ENCODE results near the gene ADM2.
"Not testable (repeated sequence)": the region's sequence is repeated elsewhere in the genome, so short reads cannot be mapped to it uniquely, and the experiment has no call there.

Gene ADM2, protein sequence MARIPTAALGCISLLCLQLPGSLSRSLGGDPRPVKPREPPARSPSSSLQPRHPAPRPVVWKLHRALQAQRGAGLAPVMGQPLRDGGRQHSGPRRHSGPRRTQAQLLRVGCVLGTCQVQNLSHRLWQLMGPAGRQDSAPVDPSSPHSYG

DNA sequence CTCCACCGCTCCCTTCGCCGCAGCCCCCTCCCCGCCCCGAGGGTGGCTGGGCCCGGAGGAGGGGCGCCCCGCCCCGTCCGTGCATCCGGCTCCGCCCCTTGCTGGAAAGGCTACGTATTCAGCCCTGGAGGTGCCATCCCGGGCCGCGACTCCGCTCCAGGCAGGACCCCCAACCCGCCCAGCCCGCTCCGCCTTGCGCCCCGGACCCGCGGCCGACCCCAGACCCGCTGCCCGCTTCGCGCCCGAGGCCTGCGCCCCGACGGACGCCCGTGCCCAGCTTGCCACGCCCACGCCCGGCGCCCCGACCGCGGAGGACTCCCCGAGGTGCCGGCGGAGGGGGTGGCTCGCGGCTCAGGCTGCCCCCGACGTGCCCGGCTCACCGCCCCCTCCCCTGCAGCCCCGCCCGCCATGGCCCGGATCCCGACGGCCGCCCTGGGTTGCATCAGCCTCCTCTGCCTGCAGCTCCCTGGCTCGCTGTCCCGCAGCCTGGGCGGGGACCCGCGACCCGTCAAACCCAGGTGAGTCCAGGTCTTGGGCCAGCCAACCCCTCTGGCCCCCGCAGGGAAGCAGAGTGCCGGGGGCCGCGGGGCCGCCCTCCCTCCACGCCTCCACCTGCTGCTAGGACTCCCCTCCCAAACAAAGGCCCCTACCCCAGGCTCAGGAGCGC is at the start of gene ADM2:
ADM2 (plus strand) TSS at position 104 of the 667 bp plus-strand sequence; CDS start at position 409, 305 bp downstream.
- H3K27ac ChIP-seq = peak within 1 kb of the TSS; percentile 34; the same call in 1 of the 2 replicates
- no peak for DNase-seq (ENCODE audit: low spot score)
- ChIA-PET POLR2A (ENCODE audit: low non-redundant PET) (interaction anchor here (1.0 kb wide), 1 partner anchor 10 kb away, joined by 4 read pairs; no protein-coding TSS in a partner anchor), CTCF (no interaction called here)
- TF ChIP-seq, protein P1, sequence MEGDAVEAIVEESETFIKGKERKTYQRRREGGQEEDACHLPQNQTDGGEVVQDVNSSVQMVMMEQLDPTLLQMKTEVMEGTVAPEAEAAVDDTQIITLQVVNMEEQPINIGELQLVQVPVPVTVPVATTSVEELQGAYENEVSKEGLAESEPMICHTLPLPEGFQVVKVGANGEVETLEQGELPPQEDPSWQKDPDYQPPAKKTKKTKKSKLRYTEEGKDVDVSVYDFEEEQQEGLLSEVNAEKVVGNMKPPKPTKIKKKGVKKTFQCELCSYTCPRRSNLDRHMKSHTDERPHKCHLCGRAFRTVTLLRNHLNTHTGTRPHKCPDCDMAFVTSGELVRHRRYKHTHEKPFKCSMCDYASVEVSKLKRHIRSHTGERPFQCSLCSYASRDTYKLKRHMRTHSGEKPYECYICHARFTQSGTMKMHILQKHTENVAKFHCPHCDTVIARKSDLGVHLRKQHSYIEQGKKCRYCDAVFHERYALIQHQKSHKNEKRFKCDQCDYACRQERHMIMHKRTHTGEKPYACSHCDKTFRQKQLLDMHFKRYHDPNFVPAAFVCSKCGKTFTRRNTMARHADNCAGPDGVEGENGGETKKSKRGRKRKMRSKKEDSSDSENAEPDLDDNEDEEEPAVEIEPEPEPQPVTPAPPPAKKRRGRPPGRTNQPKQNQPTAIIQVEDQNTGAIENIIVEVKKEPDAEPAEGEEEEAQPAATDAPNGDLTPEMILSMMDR (conservative IDR thresholded peaks at IDR 0.05; ENCODE audit: low read depth) = no peak

DNA sequence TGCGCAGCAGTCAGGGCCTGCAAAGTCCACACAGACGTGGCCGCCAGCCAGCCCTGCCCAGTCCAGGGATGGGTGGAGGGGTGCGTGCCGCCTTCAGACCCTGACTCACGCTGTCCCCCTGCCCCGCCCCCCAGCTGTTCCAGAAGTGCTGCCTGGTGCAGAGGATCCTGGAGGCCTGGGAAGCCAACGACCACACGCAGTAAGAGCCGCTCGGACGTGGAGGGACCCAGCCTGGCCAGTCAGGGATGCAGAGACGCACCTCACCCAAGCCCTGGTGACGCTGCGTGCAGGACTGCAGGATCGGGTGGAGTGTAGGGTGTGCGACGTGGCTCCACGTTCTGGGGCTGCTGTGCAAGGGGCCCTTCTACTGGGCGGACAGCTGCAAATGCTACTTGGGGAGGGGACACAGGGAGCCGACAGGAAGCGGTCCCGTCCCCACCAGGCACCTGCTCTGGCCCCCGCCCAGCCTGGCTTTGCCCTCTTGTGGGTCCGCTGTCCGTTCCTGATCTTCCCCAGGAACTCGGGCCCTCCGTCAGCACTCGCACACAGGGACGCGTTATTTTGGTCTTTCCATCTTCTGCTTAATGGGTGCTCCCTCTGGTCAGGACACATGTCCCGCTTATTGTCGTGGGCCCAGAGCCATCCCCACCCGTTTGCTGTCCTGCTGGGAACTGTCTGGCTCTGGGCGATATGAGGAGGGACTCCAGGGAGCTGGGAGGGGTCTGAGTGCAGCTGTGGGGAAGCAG is 49.0 kb upstream of the ADM2 start:
- TF ChIP-seq, protein P1 (conservative IDR thresholded peaks at IDR 0.05; ENCODE audit: low read depth) = no peak
- DNase-seq (ENCODE audit: low spot score) = no peak
- H3K27ac ChIP-seq = no peak overlapping the region
- ChIA-PET CTCF (no interaction called here), POLR2A (ENCODE audit: low non-redundant PET) (interaction anchor here (0.5 kb wide), 1 partner anchor 42 kb away, joined by 3 read pairs; no protein-coding TSS in a partner anchor)

DNA sequence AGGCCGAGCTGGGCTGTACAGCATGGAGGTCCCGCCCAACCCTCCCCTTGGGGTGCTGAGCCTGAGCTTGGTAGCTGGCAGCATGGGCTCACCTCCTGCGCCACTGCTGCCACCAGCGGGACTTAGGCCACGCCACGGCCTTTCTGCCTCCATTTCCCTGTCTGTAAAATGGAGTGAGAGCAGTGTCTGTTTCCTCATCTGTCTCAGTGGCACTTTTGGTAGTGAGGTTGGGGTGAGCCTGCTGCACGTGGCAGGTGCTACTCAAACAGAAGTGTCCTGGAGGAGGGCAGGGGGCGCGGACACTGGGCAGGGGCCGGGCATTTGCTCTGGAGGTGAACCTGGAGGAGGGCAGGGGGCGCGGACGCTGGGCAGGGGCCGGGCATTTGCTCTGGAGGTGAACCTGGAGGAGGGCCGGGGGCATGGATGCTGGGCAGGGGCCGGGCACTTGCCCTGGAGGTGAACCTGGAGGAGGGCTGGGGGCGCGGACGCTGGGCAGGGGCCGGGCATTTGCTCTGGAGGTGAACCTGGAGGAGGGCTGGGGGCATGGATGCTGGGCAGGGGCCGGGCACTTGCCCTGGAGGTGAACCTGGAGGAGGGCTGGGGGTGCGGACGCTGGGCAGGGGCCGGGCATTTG is 48.3 kb upstream of the ADM2 start:
- DNase-seq (ENCODE audit: low spot score); CTCF ChIA-PET; H3K27ac ChIP-seq: not testable (repeated sequence)
- POLR2A ChIA-PET (ENCODE audit: low non-redundant PET) = interaction anchor here (0.5 kb wide), 1 partner anchor 41 kb away, joined by 3 read pairs; no protein-coding TSS in a partner anchor

DNA sequence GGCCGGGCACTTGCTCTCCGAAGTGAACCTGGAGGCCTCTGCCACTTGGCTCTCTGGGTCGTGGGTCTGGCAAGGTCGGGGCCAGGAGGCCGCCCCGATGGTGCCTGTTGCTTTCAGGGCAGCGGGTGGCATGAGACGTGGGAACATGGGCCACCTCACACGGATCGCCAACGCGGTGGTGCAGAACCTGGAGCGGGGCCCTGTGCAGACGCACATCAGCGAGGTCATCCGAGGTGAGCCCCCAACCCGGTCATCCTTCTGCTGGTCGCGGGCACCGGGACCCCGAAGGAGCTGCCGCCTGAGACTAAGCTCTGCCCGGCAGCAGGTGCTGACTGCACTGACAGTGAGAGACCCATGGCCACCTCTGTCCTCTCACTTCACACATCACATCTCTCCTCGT is 46.5 kb upstream of the ADM2 start:
- H3K27ac ChIP-seq = peak overlapping the region; percentile 81
- TF ChIP-seq, protein P1 (conservative IDR thresholded peaks at IDR 0.05; ENCODE audit: low read depth) = no peak
- DNase-seq (ENCODE audit: low spot score) = no peak
- CTCF ChIA-PET = no interaction called here
- POLR2A ChIA-PET (ENCODE audit: low non-redundant PET) = interaction anchor here (0.6 kb wide), 1 partner anchor 67 kb away, joined by 3 read pairs; no protein-coding TSS in a partner anchor

DNA sequence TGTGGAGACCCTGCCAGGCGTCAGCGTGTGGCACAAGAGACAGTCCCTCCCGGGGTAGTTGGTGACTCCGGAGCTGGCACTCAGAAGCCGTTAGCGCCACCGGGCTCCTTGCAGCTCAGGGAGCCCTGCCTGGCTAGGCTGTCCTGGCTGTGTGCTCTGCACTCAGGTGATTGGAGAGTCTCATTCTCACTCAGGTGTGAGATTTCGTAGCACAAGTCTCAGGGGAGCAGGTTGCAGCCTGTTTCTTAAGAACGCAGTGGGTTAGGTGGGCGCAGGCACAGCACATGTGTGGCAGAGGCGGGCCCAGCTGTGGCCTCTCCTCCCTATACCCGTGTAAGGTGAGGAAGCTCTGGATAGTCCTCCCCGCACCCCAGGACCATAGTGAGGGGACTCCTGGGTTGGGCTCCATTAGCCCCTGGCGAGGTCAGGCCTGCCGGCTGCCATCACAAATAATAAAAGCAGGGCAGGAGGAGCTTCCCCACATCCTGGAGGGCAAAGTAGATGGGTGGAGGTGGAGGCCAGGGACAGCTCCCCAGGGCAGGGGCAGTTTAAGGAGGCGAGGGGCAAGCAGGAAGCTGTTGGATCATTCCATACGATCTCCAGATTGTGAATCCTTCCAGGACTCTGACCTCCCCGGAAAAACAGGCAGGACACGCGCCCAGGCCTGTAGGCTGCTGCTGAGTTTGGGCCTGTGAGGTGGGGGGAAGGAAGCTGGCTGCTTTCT is 45.9 kb upstream of the ADM2 start:
- ChIA-PET CTCF (no interaction called here), POLR2A (ENCODE audit: low non-redundant PET) (interaction anchor here (0.6 kb wide), 1 partner anchor 66 kb away, joined by 3 read pairs; no protein-coding TSS in a partner anchor)
- no peak for DNase-seq (ENCODE audit: low spot score)
- TF ChIP-seq, protein P1 (conservative IDR thresholded peaks at IDR 0.05; ENCODE audit: low read depth) = no peak
- peak overlapping the region; percentile 81 for H3K27ac ChIP-seq

DNA sequence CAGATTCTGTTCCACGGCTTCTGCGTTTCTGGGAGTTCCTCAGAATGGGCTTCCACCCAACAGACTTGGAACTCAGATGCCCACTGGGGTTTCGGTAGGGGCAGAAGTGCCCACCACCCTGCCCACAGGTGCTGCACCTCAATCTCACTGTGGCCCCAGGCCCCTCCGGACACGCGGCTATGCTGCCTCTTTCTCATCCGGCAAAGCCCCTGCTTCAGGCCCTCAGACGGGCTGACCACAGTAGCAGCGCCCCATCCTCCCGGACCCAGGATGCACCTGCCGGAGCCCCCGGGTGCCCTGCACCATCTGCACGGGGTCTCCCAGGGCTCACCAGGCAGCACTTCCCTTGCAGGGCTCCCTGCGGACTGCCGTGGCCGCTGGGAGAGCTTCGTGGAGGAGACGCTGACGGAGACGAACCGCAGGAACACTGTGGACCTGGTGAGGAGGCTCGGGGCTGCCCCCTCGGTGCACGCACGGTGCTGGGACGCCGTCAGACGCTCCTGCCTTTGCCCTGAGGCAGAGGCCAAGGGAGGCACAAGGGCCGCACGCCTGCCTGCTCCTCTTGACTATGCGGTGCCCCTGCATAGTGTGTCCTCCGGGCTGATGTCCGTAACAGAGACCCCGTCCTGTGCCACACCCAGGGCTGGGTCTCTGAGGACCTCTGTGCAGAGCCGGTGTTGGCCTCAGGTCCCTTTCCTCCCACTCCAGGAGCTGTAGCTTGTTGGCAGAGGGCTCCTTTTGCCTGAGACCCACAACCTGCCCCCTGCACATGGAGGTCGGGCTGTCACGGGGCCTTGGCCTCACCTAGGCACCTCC is 45.1 kb upstream of the ADM2 start:
- TF ChIP-seq, protein P1 (conservative IDR thresholded peaks at IDR 0.05; ENCODE audit: low read depth) = no peak
- ChIA-PET CTCF (no interaction called here), POLR2A (ENCODE audit: low non-redundant PET) (no interaction called here)
- peak overlapping the region; percentile 81 for H3K27ac ChIP-seq
- no peak for DNase-seq (ENCODE audit: low spot score)
